IMR-90 (cell line): Measurements from ENCODE around the gene DZIP1. TPM values are rescaled to one million over a fixed set of nuclear protein-coding genes. Genes with fewer than 3 reads are reported as not detected.
"Not testable (repeated sequence)": the region's sequence is repeated elsewhere in the genome, so short reads cannot be mapped to it uniquely, and the experiment has no call there.

Experiments
- ATAC-seq: fragments of 200-7000 bp; cut with Tn5 transposase; 2 replicates; pipeline ENCODE4 v1.9.1; 2020; ENCODE audit warnings: low read depth, mild to moderate bottlenecking, moderate library complexity
- BruUV-seq: library from RNA; stranded (reverse); fragments of 400-500 nt; replicated peaks from 2 replicates; lab custom pipeline; 2021; lab: Mats Ljungman, UMichigan
- CTCF ChIA-PET: fragments of 300-600 bp; formaldehyde crosslinking; extraction: SDS; loops from one replicate; lab custom pipeline; 2021; ENCODE audit warnings: antibody characterized with exemption; lab: Yijun Ruan, JAX
- POLR2A ChIA-PET: fragments of 300-600 bp; sonication (Branson Sonifier 250); formaldehyde crosslinking; loops from one replicate; lab custom pipeline; 2022; ENCODE audit warnings: antibody characterized with exemption; ENCODE audit not compliant: unreplicated experiment; lab: Charles Lee
- DNase-seq: peaks from one replicate; pipeline ENCODE4 v3.0.0; 2013
- H2AFZ ChIP-seq: replicated peaks from 2 replicates; pipeline ENCODE3; 2013; ENCODE audit warnings: low read length, mild to moderate bottlenecking; ENCODE audit not compliant: poor library complexity
- H2AK5ac ChIP-seq: 2 replicates; pipeline ENCODE4 v1.6.1; 2013; ENCODE audit warnings: low read depth, low read length, inconsistent platforms
- H2AK9ac ChIP-seq: replicated peaks from 2 replicates; pipeline ENCODE3; 2013; ENCODE audit warnings: mild to moderate bottlenecking, low read depth, low read length, moderate library complexity; ENCODE audit not compliant: poor library complexity
- H2BK120ac ChIP-seq: 2 replicates; pipeline ENCODE4 v1.6.1; 2013; ENCODE audit warnings: low read depth, low read length, inconsistent platforms
- H2BK15ac ChIP-seq: 3 replicates; pipeline ENCODE4 v1.6.1; 2013; ENCODE audit warnings: low read depth, low read length, inconsistent platforms
- H2BK20ac ChIP-seq: 2 replicates; pipeline ENCODE4 v1.6.1; 2013; ENCODE audit warnings: low read depth, mild to moderate bottlenecking, inconsistent platforms, low read length, moderate library complexity
- H2BK5ac ChIP-seq: 2 replicates; pipeline ENCODE4 v1.6.1; 2013; ENCODE audit warnings: mild to moderate bottlenecking, low read depth, low read length, inconsistent platforms; ENCODE audit not compliant: poor library complexity, severe bottlenecking
- H3K14ac ChIP-seq: replicated peaks from 2 replicates; pipeline ENCODE4 v1.6.1; 2013; ENCODE audit warnings: low read depth, low read length, inconsistent platforms
- H3K18ac ChIP-seq: 2 replicates; pipeline ENCODE4 v1.6.1; 2013; ENCODE audit warnings: low read depth, low read length, control low read depth
- H3K23ac ChIP-seq: 2 replicates; pipeline ENCODE4 v1.6.1; 2013; ENCODE audit warnings: low read depth, low read length, inconsistent platforms
- H3K27ac ChIP-seq: 2 replicates; pipeline ENCODE4 v1.5.1; 2013; ENCODE audit warnings: mild to moderate bottlenecking, control low read depth, low read length; ENCODE audit not compliant: insufficient read depth
- H3K27me3 ChIP-seq: 2 replicates; pipeline ENCODE4 v1.6.1; 2013; ENCODE audit warnings: low read length; ENCODE audit not compliant: control insufficient read depth, insufficient read depth
- H3K36me3 ChIP-seq: 2 replicates; pipeline ENCODE4 v1.6.1; 2013; ENCODE audit warnings: low read length, mixed read lengths; ENCODE audit not compliant: control insufficient read depth, insufficient read depth
- H3K4ac ChIP-seq: 2 replicates; pipeline ENCODE4 v1.6.1; 2013; ENCODE audit warnings: low read depth, low read length, inconsistent platforms
- H3K4me1 ChIP-seq: 2 replicates; pipeline ENCODE4 v1.6.1; 2013; ENCODE audit warnings: low read length, mixed read lengths; ENCODE audit not compliant: control insufficient read depth, insufficient read depth
- H3K4me2 ChIP-seq: 2 replicates; pipeline ENCODE4 v1.6.1; 2013; ENCODE audit warnings: low read depth, mild to moderate bottlenecking, control low read depth, low read length, moderate library complexity
- H3K4me3 ChIP-seq: 2 replicates; pipeline ENCODE4 v1.5.1; 2013; ENCODE audit warnings: low read depth, mild to moderate bottlenecking, control low read depth, low read length, moderate library complexity; ENCODE audit not compliant: insufficient read depth
- H3K56ac ChIP-seq: 2 replicates; pipeline ENCODE4 v1.6.1; 2013; ENCODE audit warnings: low read length, inconsistent platforms; ENCODE audit not compliant: insufficient read depth; ENCODE audit errors: extremely low read depth
- H3K79me1 ChIP-seq, 2 experiments: 2 replicates each; pipeline ENCODE4 v1.6.1; 2013; ENCODE audit warnings: low read length in 2 of 2, inconsistent platforms in 1 of 2, low read depth in 1 of 2
- H3K9ac ChIP-seq: 2 replicates; pipeline ENCODE4 v1.6.1; 2013; ENCODE audit warnings: low read depth, low read length, control low read depth
- H3K9me1 ChIP-seq: 2 replicates; pipeline ENCODE4 v1.6.1; 2013; ENCODE audit warnings: low read length, inconsistent platforms; ENCODE audit not compliant: insufficient read depth
- H3K9me3 ChIP-seq: 2 replicates; pipeline ENCODE4 v1.6.1; 2013; ENCODE audit warnings: low read length; ENCODE audit not compliant: control insufficient read depth, insufficient read depth
- H4K20me1 ChIP-seq: 2 replicates; pipeline ENCODE4 v1.6.1; 2013; ENCODE audit warnings: low read length, inconsistent platforms; ENCODE audit not compliant: insufficient read depth
- H4K5ac ChIP-seq: 2 replicates; pipeline ENCODE4 v1.6.1; 2013; ENCODE audit warnings: mild to moderate bottlenecking, low read depth, low read length, control low read depth
- H4K8ac ChIP-seq, 2 experiments: 2 replicates each; pipeline ENCODE4 v1.6.1; 2013; ENCODE audit warnings: low read depth in 2 of 2, low read length in 2 of 2, control low read depth in 1 of 2, inconsistent platforms in 1 of 2
- H4K91ac ChIP-seq: 2 replicates; pipeline ENCODE4 v1.6.1; 2013; ENCODE audit warnings: low read depth, low read length, inconsistent platforms; ENCODE audit not compliant: insufficient read depth
- NFE2L2 ChIP-seq: fragments of 150-350 bp; IDR thresholded peaks from 2 replicates; pipeline ENCODE4 v1.6.1; 2016; ENCODE audit warnings: low read depth, mild to moderate bottlenecking, low read length
- WGBS, 2 experiments: methylation state at CpG; one replicate each; pipeline versions ENCODE4 v1.1.5 to v1.1.7; 2013; ENCODE audit warnings: missing lambda C conversion rate in 2 of 2; ENCODE audit not compliant: insufficient read length in 1 of 2; ENCODE audit errors: extremely low coverage in 2 of 2; 5-methylcytosine and 5-hydroxymethylcytosine counted together
- dilution Hi-C: fragments of 300-500 bp; cut with HindIII; formaldehyde crosslinking; loops from one replicate; pipeline ENCODE4 v1.14.3; 2018; ENCODE audit warnings: low sequenced_read_pairs; ENCODE audit not compliant: unreplicated experiment
- in situ Hi-C: fragments of 300-500 bp; cut with MboI; formaldehyde crosslinking; loops from 3 replicates; pipeline ENCODE4 v1.14.3; 2019; ENCODE audit warnings: low sequenced_read_pairs, inconsistent platforms, mixed read lengths
- intact Hi-C: fragments of 100-400 bp; cut with micrococcal nuclease; formaldehyde crosslinking; loops from 2 replicates; pipeline ENCODE4 v1.10.0; 2022
- polyA plus RNA-seq, 3 experiments: library from polyadenylated mRNA; depleted of rRNA; stranded (reverse); fragments of >200 nt; gene quantifications; 2 replicates each; pipeline ENCODE4 v1.2.3, GENCODE V29; 2012; ENCODE audit warnings: low replicate concordance in 1 of 3
- total RNA-seq: library from RNA; depleted of rRNA; stranded (reverse); fragments of >200 nt; gene quantifications from 2 replicates; pipeline ENCODE4 v1.2.3, GENCODE V29; 2012

The DZIP1 gene
- total and polyA plus RNA-seq, 2 of the 4 experiments (the other 2 are of a cell fraction) = 12.2 to 15.9 TPM

DNA sequence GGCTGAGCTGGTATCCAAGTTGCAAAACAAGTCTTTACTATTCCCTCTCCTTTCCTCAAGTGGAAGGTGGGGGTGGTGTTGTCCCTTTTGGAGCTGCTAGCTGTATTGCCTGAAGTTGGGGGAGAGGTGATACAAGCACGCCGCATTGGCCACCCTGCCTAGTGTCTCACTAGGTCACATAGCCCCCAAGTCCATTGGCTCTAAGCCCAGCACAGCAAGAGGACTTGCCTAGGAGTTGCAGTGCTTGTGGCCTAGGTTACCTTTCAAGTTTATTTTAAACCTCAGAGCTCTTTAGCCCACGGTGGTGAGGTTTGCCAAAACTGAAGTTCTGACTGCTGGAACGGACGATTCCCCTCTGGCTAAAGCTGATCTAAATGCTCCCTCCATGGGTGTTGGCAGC is 27.1 kb upstream of the DZIP1 start:
- DNase-seq (no peak), ATAC-seq (no peak)
- Histone ChIP-seq H3K9me3 (peaks cover 8% of the 10 kb centered on the region), H3K4me3 (no peak overlapping the region), H3K36me3 (no peaks in the 10 kb centered on the region), H3K9ac (no peak overlapping the region), H2AFZ (no peak overlapping the region), H2BK120ac (no peak overlapping the region), H4K20me1 (no peaks in the 10 kb centered on the region), H2BK15ac (no peak overlapping the region), H2AK5ac (no peak overlapping the region), H3K18ac (no peak overlapping the region), H3K27me3 (no peaks in the 10 kb centered on the region), H4K5ac (no peak overlapping the region), H3K9me1 (peaks cover 3% of the 10 kb centered on the region; the same call in 1 of the 2 replicates), H3K23ac (no peak overlapping the region), H2AK9ac (no peak overlapping the region), H3K4ac (no peak overlapping the region), H3K79me1 (no peaks in the 10 kb centered on the region), H4K8ac (no peak overlapping the region), H3K4me2 (no peak overlapping the region), H3K4me1 (no peaks in the 10 kb centered on the region), H2BK20ac (no peak overlapping the region), H4K91ac (no peak overlapping the region), H3K56ac (no peak overlapping the region), H3K14ac (no peak overlapping the region), H3K27ac (no peak overlapping the region), H2BK5ac (no peak overlapping the region)
- in situ Hi-C loops = no loop called here
- no peak for TF ChIP-seq NFE2L2
- intact Hi-C loops = loop anchor here (10.0 kb wide), 1 partner anchor 103 kb away; no protein-coding TSS in a partner anchor
- ChIA-PET CTCF (interaction anchor here (1.7 kb wide), 1 partner anchor 11 kb away, joined by 4 read pairs; no protein-coding TSS in a partner anchor), POLR2A (no interaction called here)
- 86% methylated on average over 2 of the region's 5 CpGs; no CpG with 5 or more reads in 1 of the 2 experiments for WGBS, 2 experiments
- dilution Hi-C loops = no loop called here
- no TSS peak for BruUV-seq

DNA sequence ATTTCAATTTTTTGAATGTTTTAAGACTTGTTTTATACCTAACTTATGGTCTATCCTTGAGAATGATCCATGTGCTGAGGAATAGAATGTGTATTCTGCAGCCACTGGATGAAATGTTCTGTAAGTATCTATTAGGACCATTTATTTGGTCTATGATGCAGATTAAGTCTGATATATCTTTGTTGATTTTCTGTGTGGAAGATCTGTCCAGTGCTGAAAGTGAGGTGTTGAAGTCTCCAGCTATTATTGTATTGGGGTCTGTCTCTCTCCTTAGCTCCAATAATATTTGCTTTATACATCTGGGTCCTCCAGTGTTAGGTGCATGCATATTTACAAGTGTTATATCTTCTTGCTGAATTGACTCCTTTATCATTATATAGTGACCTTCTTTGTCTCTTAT is 22.7 kb upstream of the DZIP1 start:
- H4K8ac ChIP-seq, DNase-seq, H4K20me1 ChIP-seq, H3K4ac ChIP-seq, BruUV-seq, H3K27ac ChIP-seq, H3K9ac ChIP-seq, CTCF ChIA-PET, H3K27me3 ChIP-seq, H2BK120ac ChIP-seq, H4K5ac ChIP-seq, H2BK20ac ChIP-seq, H3K9me1 ChIP-seq, ATAC-seq, H2BK15ac ChIP-seq, H3K36me3 ChIP-seq, H3K18ac ChIP-seq, intact Hi-C loops, in situ Hi-C loops, H3K56ac ChIP-seq, H3K4me3 ChIP-seq, H3K79me1 ChIP-seq, H4K91ac ChIP-seq, H2BK5ac ChIP-seq, POLR2A ChIA-PET, H2AK5ac ChIP-seq, H2AFZ ChIP-seq, H3K4me2 ChIP-seq, H2AK9ac ChIP-seq, H3K9me3 ChIP-seq, H3K4me1 ChIP-seq, H3K14ac ChIP-seq, H3K23ac ChIP-seq, dilution Hi-C loops: not testable (repeated sequence)
